Natural killer cell (primary cell): Measurements from ENCODE around the gene BCL2L15. TPM values are rescaled to one million over a fixed set of nuclear protein-coding genes. Genes with fewer than 3 reads are reported as not detected.
A peak's percentile ranks its signal among the peaks of the same experiment; 100 is the strongest.

Source experiments
- ATAC-seq, 3 donors: fragments of 150-1000 bp in 2 of 3; fragments of 200-7000 bp in 1 of 3; cut with Tn5 transposase; 1 replicate in 1 of 3; 2 replicates in 2 of 3; pipeline ENCODE4 v1.10.0; 2021; ENCODE audit warnings: mild to moderate bottlenecking in 2 of 3, moderate library complexity in 2 of 3
- DNase-seq, 2 donors: peaks; one replicate each; pipeline versions ENCODE4 v3.0.0 to v3.0.0-alpha.2; 2013 to 2021; ENCODE audit warnings: mixed read lengths in 1 of 2
- H3K27ac ChIP-seq: one replicate; pipeline ENCODE4 v1.5.1; 2013; ENCODE audit warnings: mild to moderate bottlenecking, low read length
- H3K27me3 ChIP-seq: one replicate; pipeline ENCODE4 v1.6.1; 2013; ENCODE audit warnings: low read length; ENCODE audit not compliant: control insufficient read depth, insufficient read depth
- H3K36me3 ChIP-seq: one replicate; pipeline ENCODE4 v1.6.1; 2013; ENCODE audit warnings: low read length; ENCODE audit not compliant: control insufficient read depth, insufficient read depth
- H3K4me1 ChIP-seq: one replicate; pipeline ENCODE4 v1.6.1; 2013; ENCODE audit warnings: low read length; ENCODE audit not compliant: control insufficient read depth, insufficient read depth
- H3K4me3 ChIP-seq: one replicate; pipeline ENCODE4 v1.5.1; 2013; ENCODE audit warnings: low read length
- H3K9me3 ChIP-seq: one replicate; pipeline ENCODE4 v1.6.1; 2013; ENCODE audit warnings: low read length; ENCODE audit not compliant: control insufficient read depth, insufficient read depth
- H3K27ac Mint-ChIP-seq, 2 donors: one replicate each; pipeline ENCODE4 v1.8.0; 2022; ENCODE audit warnings: mild to moderate bottlenecking in 2 of 2, mixed read lengths in 2 of 2, moderate library complexity in 1 of 2
- H3K27me3 Mint-ChIP-seq, 2 donors: one replicate each; pipeline ENCODE4 v1.8.0; 2022; ENCODE audit warnings: low read depth in 2 of 2, mixed read lengths in 2 of 2
- H3K36me3 Mint-ChIP-seq: one replicate; pipeline ENCODE4 v1.8.0; 2022; ENCODE audit warnings: mixed read lengths
- H3K4me1 Mint-ChIP-seq, 2 donors: one replicate each; pipeline ENCODE4 v1.8.0; 2022; ENCODE audit warnings: mixed read lengths in 2 of 2
- H3K4me3 Mint-ChIP-seq: one replicate; pipeline ENCODE4 v1.8.0; 2022; ENCODE audit warnings: mild to moderate bottlenecking, moderate library complexity, mixed read lengths
- H3K9me3 Mint-ChIP-seq, 2 donors: one replicate each; pipeline ENCODE4 v1.8.0; 2022; ENCODE audit warnings: mixed read lengths in 2 of 2
- WGBS: methylation state at CpG from one replicate; pipeline ENCODE4 v1.1.7; 2013; ENCODE audit warnings: missing lambda C conversion rate; ENCODE audit not compliant: insufficient coverage; 5-methylcytosine and 5-hydroxymethylcytosine counted together
- intact Hi-C: fragments of 100-400 bp; cut with micrococcal nuclease; formaldehyde crosslinking; loops from one replicate; pipeline ENCODE4 v1.14.2; 2022
- total RNA-seq, 4 donors: library from RNA; stranded (reverse); fragments of 120-200 nt in 1 of 4; gene quantifications; one replicate each; pipeline versions ENCODE4 v1.2.3 to v1.2.4, GENCODE V29; 2013 to 2022
- TF ChIP-seq, protein P1 (sequence below): fragments of 200-600 bp; IDR thresholded peaks from one replicate; pipeline ENCODE4 v1.8.0; 2022; ENCODE audit warnings: antibody characterized with exemption

Gene BCL2L15
- total RNA-seq, 3 donors from 2014 or later (not counting 1 experiment from before 2014, with no cell fraction given) = 0.88 to 2.1 (median 1.5) TPM

DNA sequence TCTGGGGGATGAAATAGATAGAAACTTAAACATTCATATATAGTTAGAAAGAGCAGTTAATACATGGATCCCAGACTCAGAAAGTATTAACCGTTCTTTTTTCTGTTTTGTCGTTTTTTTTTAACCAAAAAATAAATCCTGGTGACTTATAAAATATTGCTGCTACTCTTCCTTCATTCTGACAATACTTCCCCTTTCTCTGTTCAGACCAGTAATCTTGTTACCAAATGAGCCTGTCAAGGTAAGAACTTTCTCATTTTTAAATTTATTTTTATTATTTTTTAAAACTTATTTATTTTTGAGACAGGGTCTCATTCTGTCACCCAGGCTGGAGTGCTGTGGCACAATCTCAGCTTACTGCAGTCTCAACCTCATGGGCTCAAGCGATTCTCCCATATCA is 29.6 kb downstream of the BCL2L15 start:
- Mint-ChIP-seq H3K4me1 (peaks cover 42 to 47% of the 10 kb centered on the region in 2 donors), H3K27ac (peak overlapping the region; percentile 76 to 89), H3K9me3 (no peaks in the 10 kb centered on the region), H3K27me3 (no peaks in the 10 kb centered on the region), H3K4me3 (no peak overlapping the region), H3K36me3 (peaks cover 20% of the 10 kb centered on the region)
- ATAC-seq (no peak), DNase-seq (no peak)
- WGBS = 46% methylated on average over 3 of the region's 3 CpGs
- TF ChIP-seq, protein P1, sequence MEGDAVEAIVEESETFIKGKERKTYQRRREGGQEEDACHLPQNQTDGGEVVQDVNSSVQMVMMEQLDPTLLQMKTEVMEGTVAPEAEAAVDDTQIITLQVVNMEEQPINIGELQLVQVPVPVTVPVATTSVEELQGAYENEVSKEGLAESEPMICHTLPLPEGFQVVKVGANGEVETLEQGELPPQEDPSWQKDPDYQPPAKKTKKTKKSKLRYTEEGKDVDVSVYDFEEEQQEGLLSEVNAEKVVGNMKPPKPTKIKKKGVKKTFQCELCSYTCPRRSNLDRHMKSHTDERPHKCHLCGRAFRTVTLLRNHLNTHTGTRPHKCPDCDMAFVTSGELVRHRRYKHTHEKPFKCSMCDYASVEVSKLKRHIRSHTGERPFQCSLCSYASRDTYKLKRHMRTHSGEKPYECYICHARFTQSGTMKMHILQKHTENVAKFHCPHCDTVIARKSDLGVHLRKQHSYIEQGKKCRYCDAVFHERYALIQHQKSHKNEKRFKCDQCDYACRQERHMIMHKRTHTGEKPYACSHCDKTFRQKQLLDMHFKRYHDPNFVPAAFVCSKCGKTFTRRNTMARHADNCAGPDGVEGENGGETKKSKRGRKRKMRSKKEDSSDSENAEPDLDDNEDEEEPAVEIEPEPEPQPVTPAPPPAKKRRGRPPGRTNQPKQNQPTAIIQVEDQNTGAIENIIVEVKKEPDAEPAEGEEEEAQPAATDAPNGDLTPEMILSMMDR = no peak
- intact Hi-C loops = loop anchor here (2.0 kb wide), 1 partner anchor 47 kb away; the partner anchor contains the start of genes AP4B1 and DCLRE1B
- no peak overlapping the region for H3K4me3 ChIP-seq
- no peaks in the 10 kb centered on the region for H3K27me3 ChIP-seq
- H3K36me3 ChIP-seq = peaks cover 46% of the 10 kb centered on the region
- H3K4me1 ChIP-seq = peaks cover 21% of the 10 kb centered on the region
- H3K27ac ChIP-seq = no peak overlapping the region
- no peaks in the 10 kb centered on the region for H3K9me3 ChIP-seq

DNA sequence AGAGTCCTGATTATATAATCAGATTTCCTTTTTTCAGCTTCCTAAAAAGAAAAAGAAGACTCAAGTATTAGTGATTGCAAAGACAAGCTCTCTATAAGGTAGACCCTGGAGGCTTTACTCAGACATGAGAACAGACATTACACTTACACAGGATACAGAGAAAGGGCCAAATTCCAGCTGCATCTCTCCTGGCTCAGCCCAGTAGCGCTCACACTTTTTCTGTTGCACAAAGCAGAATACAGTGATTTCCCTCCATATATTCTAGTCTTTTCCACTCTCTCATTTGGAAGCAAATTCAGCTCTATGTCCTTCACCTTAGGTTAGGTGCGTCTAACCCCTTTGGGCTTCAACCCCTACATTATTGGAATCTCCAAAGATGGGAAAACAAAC is 31.0 kb downstream of the BCL2L15 start:
- Mint-ChIP-seq H3K4me3 (no peak overlapping the region), H3K9me3 (no peaks in the 10 kb centered on the region), H3K36me3 (peaks cover 20% of the 10 kb centered on the region), H3K4me1 (peaks cover 29 to 34% of the 10 kb centered on the region in 2 donors), H3K27ac (peak overlapping the region in 1 of 2 donors; percentile 57), H3K27me3 (no peaks in the 10 kb centered on the region)
- DNase-seq (no peak), ATAC-seq (no peak)
- Histone ChIP-seq H3K27ac (no peak overlapping the region), H3K27me3 (no peaks in the 10 kb centered on the region), H3K4me3 (no peak overlapping the region), H3K9me3 (no peaks in the 10 kb centered on the region), H3K36me3 (peaks cover 56% of the 10 kb centered on the region), H3K4me1 (peaks cover 14% of the 10 kb centered on the region)
- intact Hi-C loops = no loop called here
- 100% methylated on average over 1 of the region's 2 CpGs for WGBS
- TF ChIP-seq, protein P1 = no peak

DNA sequence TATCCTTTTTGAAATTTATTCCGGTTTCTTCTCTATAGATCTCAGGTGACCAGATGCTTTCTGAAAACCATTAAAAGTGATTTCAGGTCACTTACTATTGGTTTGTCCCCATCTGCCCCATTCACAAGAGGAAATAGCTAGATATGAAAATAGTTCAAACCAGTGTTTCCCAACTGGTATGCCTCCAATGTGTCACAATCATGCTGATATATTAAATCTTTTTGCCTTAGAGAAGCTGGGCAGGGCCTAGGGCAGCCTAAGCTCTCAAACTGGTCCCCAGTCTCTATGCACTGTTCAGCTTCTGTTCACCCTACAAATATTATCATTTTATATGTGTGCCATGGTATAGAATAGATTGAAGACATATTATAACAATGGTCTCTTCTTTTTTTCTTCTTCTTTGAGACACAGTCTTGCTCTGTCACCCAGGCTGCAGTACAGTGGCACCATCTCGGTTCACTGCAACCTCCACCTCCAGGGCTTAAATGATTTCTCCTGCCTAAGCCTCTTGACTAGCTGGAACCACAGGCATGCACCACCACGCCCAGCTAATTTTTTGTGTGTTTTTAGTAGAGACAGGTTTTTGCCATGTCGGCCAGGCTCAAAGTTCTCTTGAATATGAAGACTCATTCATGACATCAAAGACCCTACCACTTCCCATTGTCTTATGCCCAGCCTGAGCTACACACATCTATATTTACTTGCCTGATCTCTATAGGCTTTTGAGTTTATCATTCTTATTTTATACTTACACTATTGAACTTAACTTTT is 31.6 kb downstream of the BCL2L15 start:
- H3K9me3 Mint-ChIP-seq = no peaks in the 10 kb centered on the region
- peaks cover 26 to 32% of the 10 kb centered on the region in 2 donors for H3K4me1 Mint-ChIP-seq
- peaks cover 20% of the 10 kb centered on the region for H3K36me3 Mint-ChIP-seq
- Histone ChIP-seq H3K27ac (no peak overlapping the region), H3K27me3 (no peaks in the 10 kb centered on the region), H3K9me3 (no peaks in the 10 kb centered on the region), H3K36me3 (peaks cover 57% of the 10 kb centered on the region), H3K4me3 (no peak overlapping the region), H3K4me1 (peaks cover 9% of the 10 kb centered on the region)
- TF ChIP-seq, protein P1 = no peak
- peak overlapping the region in 1 of 2 donors; percentile 57 for H3K27ac Mint-ChIP-seq
- 95% methylated on average over 4 of the region's 4 CpGs for WGBS
- no peaks in the 10 kb centered on the region for H3K27me3 Mint-ChIP-seq
- DNase-seq (no peak), ATAC-seq (no peak)
- intact Hi-C loops = no loop called here
- no peak overlapping the region for H3K4me3 Mint-ChIP-seq
